Caco-2 (cell line): ENCODE measurements around the gene STAT3. TPM values are rescaled to one million over a fixed set of nuclear protein-coding genes. Genes with fewer than 3 reads are reported as not detected.

Experiments
- BruUV-seq: library from RNA; stranded (reverse); fragments of 400-500 nt; replicated peaks from 2 replicates; lab custom pipeline; 2021; lab: Mats Ljungman, UMichigan
- CTCF ChIA-PET: fragments of 300-600 bp; sonication (Branson Sonifier 250); formaldehyde crosslinking; loops from one replicate; lab custom pipeline; 2022; ENCODE audit warnings: antibody characterized with exemption; lab: Charles Lee
- POLR2A ChIA-PET: fragments of 300-600 bp; sonication (Branson Sonifier 250); formaldehyde crosslinking; loops from one replicate; lab custom pipeline; 2022; ENCODE audit warnings: antibody characterized with exemption; lab: Charles Lee
- DNase-seq, 2 experiments: peaks; one replicate each; pipeline versions ENCODE4 v3.0.0 to v3.0.0-alpha.2; 2020 to 2022
- H3K27me3 ChIP-seq: replicated peaks from 2 replicates; pipeline ENCODE4 v1.6.0; 2011; ENCODE audit warnings: low read length; ENCODE audit not compliant: control insufficient read depth, insufficient read depth
- H3K36me3 ChIP-seq: 2 replicates; pipeline ENCODE4 v1.5.1; 2011; ENCODE audit warnings: low read length; ENCODE audit not compliant: control insufficient read depth, insufficient read depth
- H3K4me1 ChIP-seq: fragments of 250-450 bp; sonication (Bioruptor Pico); 2 replicates; pipeline ENCODE4 v1.5.1; 2020; ENCODE audit warnings: mild to moderate bottlenecking
- H3K4me3 ChIP-seq: 2 replicates; pipeline ENCODE4 v1.5.1; 2011; ENCODE audit warnings: low read depth, mild to moderate bottlenecking, control low read depth, low read length
- H3K9me3 ChIP-seq: fragments of 250-450 bp; sonication (Bioruptor Pico); 2 replicates; pipeline ENCODE4 v1.5.1; 2020; ENCODE audit warnings: mild to moderate bottlenecking, moderate library complexity
- H3K27ac Mint-ChIP-seq: one replicate; pipeline ENCODE4 v1.8.0; 2022; ENCODE audit warnings: mixed read lengths; ENCODE audit not compliant: unreplicated experiment
- H3K27me3 Mint-ChIP-seq: one replicate; pipeline ENCODE4 v1.8.0; 2022; ENCODE audit warnings: mixed read lengths; ENCODE audit not compliant: insufficient read depth, unreplicated experiment
- H3K36me3 Mint-ChIP-seq: one replicate; pipeline ENCODE4 v1.8.0; 2022; ENCODE audit warnings: mild to moderate bottlenecking, mixed read lengths; ENCODE audit not compliant: insufficient read depth, unreplicated experiment
- H3K4me1 Mint-ChIP-seq: one replicate; pipeline ENCODE4 v1.8.0; 2022; ENCODE audit warnings: low read depth, mixed read lengths; ENCODE audit not compliant: unreplicated experiment
- H3K4me3 Mint-ChIP-seq: one replicate; pipeline ENCODE4 v1.8.0; 2022; ENCODE audit warnings: mild to moderate bottlenecking, moderate library complexity, mixed read lengths; ENCODE audit not compliant: unreplicated experiment
- H3K9me3 Mint-ChIP-seq: one replicate; pipeline ENCODE4 v1.8.0; 2022; ENCODE audit warnings: mixed read lengths; ENCODE audit not compliant: unreplicated experiment
- intact Hi-C: fragments of 100-400 bp; cut with micrococcal nuclease; formaldehyde crosslinking; loops from one replicate; pipeline ENCODE4 v1.10.0; 2022; ENCODE audit not compliant: unreplicated experiment
- total RNA-seq: library from RNA; stranded (reverse); gene quantifications from 2 replicates; pipeline ENCODE4 v1.2.3, GENCODE V29; 2022
- TF ChIP-seq, protein P1 (sequence below), 2 experiments: fragments of 200-600 bp in 1 of 2; IDR thresholded peaks; 1 replicate in 1 of 2; 2 replicates in 1 of 2; pipeline versions ENCODE4 v1.5.1 to v1.8.0; 2011 to 2022; ENCODE audit warnings: antibody characterized with exemption in 1 of 2, control low read depth in 1 of 2, inconsistent platforms in 1 of 2, low read depth in 1 of 2, low read length in 1 of 2, mild to moderate bottlenecking in 1 of 2, moderate library complexity in 1 of 2; ENCODE audit not compliant: insufficient read depth in 1 of 2, severe bottlenecking in 1 of 2, unreplicated experiment in 1 of 2

Gene STAT3
- total RNA-seq, 1 experiment from 2014 or later: 73.7 TPM

DNA sequence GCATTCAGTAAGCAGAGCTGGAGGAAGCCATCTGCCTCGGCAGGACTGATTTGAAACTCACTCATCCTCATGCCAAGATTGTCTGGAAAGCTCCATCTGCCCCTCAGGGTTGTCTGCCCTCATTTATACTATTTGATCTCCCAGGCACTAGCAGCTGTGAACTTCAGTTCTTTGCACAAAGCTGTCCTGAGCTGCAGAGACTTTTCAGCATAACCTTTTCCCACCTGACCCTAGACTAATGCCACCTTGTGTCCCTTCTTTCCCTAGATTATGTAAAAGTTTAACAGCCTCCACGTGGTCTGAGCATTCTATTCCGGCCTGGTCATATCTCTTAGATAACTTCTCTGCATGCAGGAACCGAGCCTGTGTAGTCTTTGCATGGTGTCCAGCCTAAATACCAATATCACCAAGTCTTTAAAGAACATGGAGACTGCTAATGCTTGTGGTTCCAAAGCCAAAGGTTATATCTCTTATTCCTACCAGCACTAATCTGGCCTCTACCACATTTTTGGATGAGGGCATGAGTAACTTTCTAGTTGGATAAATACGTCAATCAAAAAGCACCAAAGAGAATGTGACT is 70.9 kb downstream of the STAT3 start:
- ChIA-PET CTCF (interaction anchor here (0.5 to 2.1 kb wide), 4 partner anchors 95 to 168 kb away, joined by 4 to 7 read pairs (median 4); no protein-coding TSS in a partner anchor), POLR2A (no interaction called here)
- TF ChIP-seq, protein P1, sequence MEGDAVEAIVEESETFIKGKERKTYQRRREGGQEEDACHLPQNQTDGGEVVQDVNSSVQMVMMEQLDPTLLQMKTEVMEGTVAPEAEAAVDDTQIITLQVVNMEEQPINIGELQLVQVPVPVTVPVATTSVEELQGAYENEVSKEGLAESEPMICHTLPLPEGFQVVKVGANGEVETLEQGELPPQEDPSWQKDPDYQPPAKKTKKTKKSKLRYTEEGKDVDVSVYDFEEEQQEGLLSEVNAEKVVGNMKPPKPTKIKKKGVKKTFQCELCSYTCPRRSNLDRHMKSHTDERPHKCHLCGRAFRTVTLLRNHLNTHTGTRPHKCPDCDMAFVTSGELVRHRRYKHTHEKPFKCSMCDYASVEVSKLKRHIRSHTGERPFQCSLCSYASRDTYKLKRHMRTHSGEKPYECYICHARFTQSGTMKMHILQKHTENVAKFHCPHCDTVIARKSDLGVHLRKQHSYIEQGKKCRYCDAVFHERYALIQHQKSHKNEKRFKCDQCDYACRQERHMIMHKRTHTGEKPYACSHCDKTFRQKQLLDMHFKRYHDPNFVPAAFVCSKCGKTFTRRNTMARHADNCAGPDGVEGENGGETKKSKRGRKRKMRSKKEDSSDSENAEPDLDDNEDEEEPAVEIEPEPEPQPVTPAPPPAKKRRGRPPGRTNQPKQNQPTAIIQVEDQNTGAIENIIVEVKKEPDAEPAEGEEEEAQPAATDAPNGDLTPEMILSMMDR (IDR thresholded peaks at IDR 0.05; ENCODE audit: insufficient read depth in 1 of 2, low read depth in 1 of 2, low read length in 1 of 2, severe bottlenecking in 1 of 2, unreplicated experiment in 1 of 2): no peak
- no TSS peak for BruUV-seq
- intact Hi-C loops: no loop called here
- Mint-ChIP-seq H3K27ac (peak overlapping the region; percentile 1), H3K9me3 (no peaks in the 10 kb centered on the region), H3K36me3 (peaks cover 57% of the 10 kb centered on the region), H3K4me1 (peaks cover 19% of the 10 kb centered on the region), H3K4me3 (no peak overlapping the region), H3K27me3 (no peaks in the 10 kb centered on the region)
- DNase-seq: peak in 1 of 2 experiments; percentile 30
- no peaks in the 10 kb centered on the region for H3K9me3 ChIP-seq
- H3K27me3 ChIP-seq: no peaks in the 10 kb centered on the region
- H3K4me1 ChIP-seq: peaks cover 19% of the 10 kb centered on the region
- 0 out of 2 replicates have a peak, but pooled peaks cover 4% of the 10 kb centered on the region for H3K36me3 ChIP-seq
- H3K4me3 ChIP-seq: no peak overlapping the region

DNA sequence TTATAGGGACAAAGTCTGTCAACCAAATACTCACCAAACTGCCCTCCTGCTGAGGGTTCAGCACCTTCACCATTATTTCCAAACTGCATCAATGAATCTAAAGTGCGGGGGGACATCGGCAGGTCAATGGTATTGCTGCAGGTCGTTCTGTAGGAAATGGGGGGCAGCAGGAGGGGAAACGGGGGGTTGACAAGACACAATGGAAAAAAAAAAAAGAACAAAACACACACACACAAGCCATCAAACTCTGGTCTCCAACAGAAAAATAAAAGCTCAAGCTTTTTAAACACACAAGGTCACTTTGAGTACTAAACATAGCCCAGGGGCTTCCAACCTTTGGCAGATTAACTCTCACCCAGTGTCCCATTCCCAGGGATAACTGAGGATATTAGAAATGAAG is 71.5 kb downstream of the STAT3 start:
- peaks cover 51% of the 10 kb centered on the region for H3K36me3 Mint-ChIP-seq
- BruUV-seq: no TSS peak

GRCh38 chr17:42315402-42316156 is 72.7 kb downstream of the STAT3 start:
- TF ChIP-seq, protein P1 (IDR thresholded peaks at IDR 0.05; ENCODE audit: insufficient read depth in 1 of 2, low read depth in 1 of 2, low read length in 1 of 2, severe bottlenecking in 1 of 2, unreplicated experiment in 1 of 2): no peak
- H3K4me1 ChIP-seq: peaks cover 30% of the 10 kb centered on the region
- Mint-ChIP-seq H3K27me3 (no peaks in the 10 kb centered on the region), H3K4me1 (peaks cover 27% of the 10 kb centered on the region), H3K36me3 (peaks cover 56% of the 10 kb centered on the region), H3K4me3 (no peak overlapping the region), H3K9me3 (no peaks in the 10 kb centered on the region), H3K27ac (no peak overlapping the region)
- no peak overlapping the region for H3K4me3 ChIP-seq
- BruUV-seq: no TSS peak
- ChIA-PET POLR2A (no interaction called here), CTCF (interaction anchor here (0.7 kb wide), 1 partner anchor 99 kb away, joined by 3 read pairs; no protein-coding TSS in a partner anchor)
- H3K9me3 ChIP-seq: no peaks in the 10 kb centered on the region
- DNase-seq: no peak
- H3K36me3 ChIP-seq: 0 out of 2 replicates have a peak, but pooled peaks cover 4% of the 10 kb centered on the region
- intact Hi-C loops: no loop called here
- H3K27me3 ChIP-seq: no peaks in the 10 kb centered on the region

More for the DNA sequence above, 71.5 kb downstream of the STAT3 start:
- H3K27me3 Mint-ChIP-seq: no peaks in the 10 kb centered on the region
- Histone ChIP-seq H3K27me3 (no peaks in the 10 kb centered on the region), H3K4me3 (no peak overlapping the region), H3K9me3 (no peaks in the 10 kb centered on the region), H3K36me3 (0 out of 2 replicates have a peak, but pooled peaks cover 4% of the 10 kb centered on the region), H3K4me1 (peaks cover 25% of the 10 kb centered on the region)
- peak overlapping the region; percentile 1 for H3K27ac Mint-ChIP-seq
- TF ChIP-seq, protein P1 (IDR thresholded peaks at IDR 0.05; ENCODE audit: insufficient read depth in 1 of 2, low read depth in 1 of 2, low read length in 1 of 2, severe bottlenecking in 1 of 2, unreplicated experiment in 1 of 2): no peak
- DNase-seq: no peak
- intact Hi-C loops: no loop called here
- POLR2A ChIA-PET: no interaction called here
- H3K9me3 Mint-ChIP-seq: no peaks in the 10 kb centered on the region
- H3K4me3 Mint-ChIP-seq: no peak overlapping the region
- CTCF ChIA-PET: interaction anchor here (0.7 to 2.1 kb wide), 3 partner anchors 95 to 169 kb away, joined by 4 to 7 read pairs (median 5); no protein-coding TSS in a partner anchor
- peaks cover 22% of the 10 kb centered on the region for H3K4me1 Mint-ChIP-seq
